Esophagus squamous epithelium (tissue), 4 donors: ENCODE measurements around the gene CDKL2.

Experiments used
- POLR2A ChIP-seq, 4 donors: fragments of 450-650 bp; IDR thresholded peaks; one replicate each; pipeline ENCODE4 v1.6.1; 2017; ENCODE audit warnings: antibody characterized with exemption in 4 of 4, mild to moderate bottlenecking in 4 of 4, moderate library complexity in 3 of 4
- TF ChIP-seq, protein P1 (sequence below), 6 experiments: fragments of 450-650 bp in 4 of 6; fragments of 200-600 bp in 2 of 6; sonication (generic) in 2 of 6; IDR thresholded peaks; one replicate each; pipeline ENCODE4 v1.5.1; 2016 to 2019; ENCODE audit warnings: antibody characterized with exemption in 6 of 6, mild to moderate bottlenecking in 4 of 6, moderate library complexity in 4 of 6

DNA sequence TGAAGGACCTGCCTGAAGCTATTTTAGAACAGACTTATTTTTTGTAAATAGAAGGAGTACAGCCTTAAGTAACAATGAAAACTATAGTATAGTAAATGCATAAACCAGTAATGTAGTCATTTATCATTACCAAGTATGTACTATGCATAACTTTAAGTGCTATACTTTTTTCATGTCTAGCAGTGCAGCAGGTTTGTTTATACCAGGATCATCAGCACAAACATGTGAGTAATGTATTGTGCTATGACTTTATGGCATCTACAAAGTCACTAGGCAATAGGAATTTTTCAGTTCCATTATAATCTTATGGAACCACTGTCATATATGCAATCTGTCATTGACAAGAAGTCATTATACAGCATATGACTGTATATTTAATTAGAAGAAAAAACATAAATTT, 77.9 kb downstream of the CDKL2 start:
- TF ChIP-seq, protein P1, sequence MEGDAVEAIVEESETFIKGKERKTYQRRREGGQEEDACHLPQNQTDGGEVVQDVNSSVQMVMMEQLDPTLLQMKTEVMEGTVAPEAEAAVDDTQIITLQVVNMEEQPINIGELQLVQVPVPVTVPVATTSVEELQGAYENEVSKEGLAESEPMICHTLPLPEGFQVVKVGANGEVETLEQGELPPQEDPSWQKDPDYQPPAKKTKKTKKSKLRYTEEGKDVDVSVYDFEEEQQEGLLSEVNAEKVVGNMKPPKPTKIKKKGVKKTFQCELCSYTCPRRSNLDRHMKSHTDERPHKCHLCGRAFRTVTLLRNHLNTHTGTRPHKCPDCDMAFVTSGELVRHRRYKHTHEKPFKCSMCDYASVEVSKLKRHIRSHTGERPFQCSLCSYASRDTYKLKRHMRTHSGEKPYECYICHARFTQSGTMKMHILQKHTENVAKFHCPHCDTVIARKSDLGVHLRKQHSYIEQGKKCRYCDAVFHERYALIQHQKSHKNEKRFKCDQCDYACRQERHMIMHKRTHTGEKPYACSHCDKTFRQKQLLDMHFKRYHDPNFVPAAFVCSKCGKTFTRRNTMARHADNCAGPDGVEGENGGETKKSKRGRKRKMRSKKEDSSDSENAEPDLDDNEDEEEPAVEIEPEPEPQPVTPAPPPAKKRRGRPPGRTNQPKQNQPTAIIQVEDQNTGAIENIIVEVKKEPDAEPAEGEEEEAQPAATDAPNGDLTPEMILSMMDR (IDR thresholded peaks at IDR 0.05) = no peak
- no peak for TF ChIP-seq POLR2A (IDR thresholded peaks at IDR 0.05)
